H1 (cell line): ENCODE results near the gene SERINC5.

ENCODE experiments used
- CBX5 ChIP-seq: fragments of 300-800, 300-1000 bp; sonication (generic); IDR thresholded peaks from 2 replicates; pipeline ENCODE4 v1.7.1; 2016; ENCODE audit warnings: antibody characterized with exemption, low read length, low read depth
- CEBPB ChIP-seq: IDR thresholded peaks from 2 replicates; pipeline ENCODE4 v1.6.1; 2012; ENCODE audit warnings: low read depth, low read length
- CTCF ChIP-seq, 3 experiments: IDR thresholded peaks; 1 replicate in 2 of 3; 2 replicates in 1 of 3; pipeline versions ENCODE4 v1.5.1 to v1.6.1; 2011; ENCODE audit warnings: low read length in 3 of 3, mild to moderate bottlenecking in 3 of 3, inconsistent platforms in 2 of 3, low read depth in 1 of 3, moderate library complexity in 1 of 3; ENCODE audit not compliant: insufficient read depth in 1 of 3; ENCODE audit errors: control extremely low read depth in 1 of 3
- GABPA ChIP-seq: IDR thresholded peaks from 2 replicates; pipeline ENCODE4 v1.6.1; 2011; ENCODE audit warnings: mild to moderate bottlenecking, low read length, moderate library complexity, borderline replicate concordance; ENCODE audit not compliant: insufficient read depth
- JUND ChIP-seq: IDR thresholded peaks from 2 replicates; pipeline ENCODE4 v1.6.1; 2011; ENCODE audit warnings: mild to moderate bottlenecking, improper control_type of control experiment, low read length
- POLR2A ChIP-seq, 2 experiments: IDR thresholded peaks; 1 replicate in 1 of 2; 2 replicates in 1 of 2; pipeline ENCODE4 v1.6.1; 2011; ENCODE audit warnings: low read depth in 2 of 2, low read length in 2 of 2, mild to moderate bottlenecking in 2 of 2; ENCODE audit errors: control extremely low read depth in 1 of 2
- SAP30 ChIP-seq: fragments of 300-600 bp; sonication (generic); IDR thresholded peaks from 2 replicates; pipeline ENCODE4 v1.7.1; 2012; ENCODE audit warnings: low read length, moderate library complexity, mild to moderate bottlenecking, inconsistent platforms; ENCODE audit not compliant: insufficient read depth, insufficient replicate concordance
- SIN3A ChIP-seq, 2 experiments: IDR thresholded peaks in 1 of 2; conservative IDR thresholded peaks in 1 of 2; 2 replicates each; pipeline ENCODE4 v1.6.1; 2011 to 2012; ENCODE audit warnings: low read length in 2 of 2, improper control_type of control experiment in 1 of 2, low read depth in 1 of 2, mild to moderate bottlenecking in 1 of 2
- TAF1 ChIP-seq: IDR thresholded peaks from 2 replicates; pipeline ENCODE4 v1.6.1; 2011; ENCODE audit warnings: mild to moderate bottlenecking, low read depth, low read length
- TEAD4 ChIP-seq: IDR thresholded peaks from 2 replicates; pipeline ENCODE4 v1.6.1; 2012; ENCODE audit warnings: low read depth, low read length, inconsistent platforms, mixed read lengths

DNA sequence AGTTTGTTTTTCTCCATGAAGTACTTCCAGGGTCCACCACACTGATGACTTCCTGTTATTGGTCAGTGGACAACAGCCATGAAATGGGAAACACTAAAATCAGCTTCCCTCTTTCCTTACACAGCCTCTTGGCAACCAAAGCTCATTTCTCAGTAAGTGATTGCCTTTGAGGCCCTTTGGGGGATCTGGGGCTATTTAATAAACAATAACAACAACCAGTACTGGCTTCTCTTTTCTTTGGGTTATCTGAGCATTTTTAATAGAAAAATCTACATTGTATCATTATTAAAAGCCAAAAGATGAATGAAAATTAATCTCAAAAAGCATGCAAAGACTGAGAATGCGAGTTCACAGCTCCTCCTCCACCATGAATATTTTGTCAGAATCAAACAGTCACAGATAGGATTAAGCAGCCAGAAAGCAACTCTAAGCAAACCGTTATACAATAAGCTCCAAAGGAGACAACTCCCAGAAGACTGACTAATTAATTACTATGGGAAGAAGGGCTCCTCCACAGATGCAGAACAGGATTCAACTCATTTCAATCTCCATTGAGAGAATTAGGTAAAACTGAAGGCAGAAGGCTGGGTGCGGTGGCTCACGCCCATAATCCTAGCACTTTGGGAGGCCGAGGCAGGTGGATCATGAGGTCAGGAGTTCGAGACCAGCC lies 68.3 kb downstream of the SERINC5 start:
- TF ChIP-seq SAP30 (no peak), GABPA (no peak), POLR2A (IDR thresholded peaks at IDR 0.05; ENCODE audit: control extremely low read depth in 1 of 2, low read depth in 2 of 2, low read length in 2 of 2) (no peak), TAF1 (no peak), CBX5 (no peak), CEBPB (no peak), SIN3A (conservative IDR thresholded peaks at IDR 0.05 in 1 of 2, IDR thresholded peaks at IDR 0.05 in 1 of 2; ENCODE audit: low read depth in 1 of 2, low read length in 2 of 2) (no peak), TEAD4 (no peak), CTCF (IDR thresholded peaks at IDR 0.05; ENCODE audit: control extremely low read depth in 1 of 3, insufficient read depth in 1 of 3, low read depth in 1 of 3, low read length in 3 of 3) (no peak), JUND (no peak)
